Lower leg skin (tissue), 4 donors: ENCODE measurements around the gene NCKAP5. TPM values are rescaled to one million over a fixed set of nuclear protein-coding genes. Genes with fewer than 3 reads are reported as not detected.
"Not testable (repeated sequence)": the region's sequence is repeated elsewhere in the genome, so short reads cannot be mapped to it uniquely, and the experiment has no call there.

Experiments used
- DNase-seq, 2 donors: peaks; one replicate each; pipeline ENCODE4 v3.0.0-alpha.2; 2019; ENCODE audit warnings: low spot score in 2 of 2
- H3K4me3 ChIP-seq: fragments of 200-600 bp; sonication (generic); 2 replicates; pipeline ENCODE4 v1.5.1; 2017; ENCODE audit warnings: mild to moderate bottlenecking, low read depth; ENCODE audit not compliant: poor library complexity, severe bottlenecking
- POLR2A ChIP-seq, 2 donors: fragments of 450-650 bp; IDR thresholded peaks; one replicate each; pipeline ENCODE4 v1.6.1; 2016 to 2017; ENCODE audit warnings: antibody characterized with exemption in 2 of 2, mild to moderate bottlenecking in 1 of 2, moderate library complexity in 1 of 2
- WGBS, 2 donors: methylation state at CpG; one replicate each; pipeline ENCODE4 v1.1.5; 2018; 5-methylcytosine and 5-hydroxymethylcytosine counted together
- intact Hi-C: fragments of 100-400 bp; cut with DNase I; formaldehyde crosslinking; loops from one replicate; pipeline ENCODE4 v1.15.0; 2023; ENCODE audit warnings: low total_unique reads
- total RNA-seq, 4 donors: library from RNA; depleted of rRNA; stranded (reverse); fragments of >200 nt; gene quantifications; one replicate each; pipeline ENCODE4 v1.1.0, GENCODE V29; 2016
- TF ChIP-seq, protein P1 (sequence below), 3 donors: fragments of 450-650 bp; IDR thresholded peaks; one replicate each; pipeline ENCODE4 v1.5.1; 2016; ENCODE audit warnings: antibody characterized with exemption in 3 of 3, mild to moderate bottlenecking in 3 of 3, moderate library complexity in 2 of 3

The NCKAP5 gene
- total RNA-seq, 4 donors from 2014 or later, result 2.0 to 5.1 (median 3.6) TPM

DNA sequence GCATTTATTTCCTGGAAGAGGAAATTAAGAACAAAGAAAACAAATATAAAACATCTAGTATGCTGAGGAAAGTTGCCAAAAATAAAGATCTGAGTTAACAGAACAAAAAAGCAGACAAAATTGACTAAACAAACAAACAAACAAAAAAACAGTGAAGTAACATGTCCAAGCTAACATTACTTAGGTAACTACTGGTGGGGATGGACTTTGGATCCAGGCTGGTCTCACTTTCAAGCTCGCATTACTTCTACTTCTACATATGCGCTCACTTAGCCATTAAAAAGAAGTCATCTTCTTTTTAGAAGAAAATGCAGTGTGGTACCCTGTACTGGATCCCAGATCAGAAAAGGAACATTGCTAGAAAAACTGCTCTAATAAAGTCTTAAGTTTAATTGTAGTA lies 358.9 kb downstream of the NCKAP5 start:
- DNase-seq, result no peak
- H3K4me3 ChIP-seq, result no peak overlapping the region
- no peak for TF ChIP-seq POLR2A (IDR thresholded peaks at IDR 0.05)
- TF ChIP-seq, protein P1, sequence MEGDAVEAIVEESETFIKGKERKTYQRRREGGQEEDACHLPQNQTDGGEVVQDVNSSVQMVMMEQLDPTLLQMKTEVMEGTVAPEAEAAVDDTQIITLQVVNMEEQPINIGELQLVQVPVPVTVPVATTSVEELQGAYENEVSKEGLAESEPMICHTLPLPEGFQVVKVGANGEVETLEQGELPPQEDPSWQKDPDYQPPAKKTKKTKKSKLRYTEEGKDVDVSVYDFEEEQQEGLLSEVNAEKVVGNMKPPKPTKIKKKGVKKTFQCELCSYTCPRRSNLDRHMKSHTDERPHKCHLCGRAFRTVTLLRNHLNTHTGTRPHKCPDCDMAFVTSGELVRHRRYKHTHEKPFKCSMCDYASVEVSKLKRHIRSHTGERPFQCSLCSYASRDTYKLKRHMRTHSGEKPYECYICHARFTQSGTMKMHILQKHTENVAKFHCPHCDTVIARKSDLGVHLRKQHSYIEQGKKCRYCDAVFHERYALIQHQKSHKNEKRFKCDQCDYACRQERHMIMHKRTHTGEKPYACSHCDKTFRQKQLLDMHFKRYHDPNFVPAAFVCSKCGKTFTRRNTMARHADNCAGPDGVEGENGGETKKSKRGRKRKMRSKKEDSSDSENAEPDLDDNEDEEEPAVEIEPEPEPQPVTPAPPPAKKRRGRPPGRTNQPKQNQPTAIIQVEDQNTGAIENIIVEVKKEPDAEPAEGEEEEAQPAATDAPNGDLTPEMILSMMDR (IDR thresholded peaks at IDR 0.05), result no peak
- intact Hi-C loops, result no loop called here
- WGBS, 2 donors, result 96% methylated on average over 2 of the region's 2 CpGs

DNA sequence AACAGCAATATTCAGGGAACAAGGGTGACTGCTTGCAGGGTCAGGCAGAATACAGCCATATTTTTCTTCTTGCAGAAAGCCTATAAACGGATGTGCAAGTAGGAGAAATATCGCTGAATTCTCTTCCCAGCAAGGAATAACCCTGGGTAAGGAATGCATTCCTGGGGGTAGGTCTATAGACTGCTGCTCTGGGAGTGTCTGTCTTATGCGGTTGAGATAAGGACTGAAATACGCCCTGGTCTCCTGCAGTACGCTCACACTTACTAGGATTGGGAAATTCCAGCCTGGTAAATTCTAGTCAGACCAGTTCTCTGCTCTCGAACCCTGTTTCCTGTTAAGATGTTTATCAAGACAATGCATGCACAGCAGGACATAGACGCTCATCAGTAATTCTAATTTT lies 361.6 kb downstream of the NCKAP5 start:
- intact Hi-C loops, H3K4me3 ChIP-seq, DNase-seq: not testable (repeated sequence)
- WGBS, 2 donors, result 90 to 95% methylated on average over 7 of the region's 7 CpGs

DNA sequence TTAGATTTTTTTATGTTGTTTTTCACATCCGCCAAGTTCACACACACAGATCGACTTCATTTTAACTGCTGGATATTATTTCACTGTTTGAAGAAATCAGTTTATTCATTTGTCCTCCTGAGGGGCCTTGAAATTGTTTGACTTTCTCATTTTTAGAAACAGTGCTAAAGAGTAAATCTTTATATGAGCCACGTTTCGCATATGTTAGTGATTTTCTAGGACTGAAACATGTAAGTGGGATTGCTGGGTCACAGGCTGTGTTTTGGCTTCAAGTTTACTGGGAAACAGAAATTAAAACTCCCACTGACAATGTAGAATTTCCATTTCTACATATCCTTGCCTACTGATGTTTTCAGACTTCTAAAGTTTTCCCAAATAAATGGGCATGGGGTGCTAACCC lies 363.8 kb downstream of the NCKAP5 start:
- intact Hi-C loops, result no loop called here
- DNase-seq, result no peak
- 63 to 70% methylated on average over 4 of the region's 4 CpGs for WGBS, 2 donors
- TF ChIP-seq, protein P1 (IDR thresholded peaks at IDR 0.05), result no peak
- TF ChIP-seq POLR2A (IDR thresholded peaks at IDR 0.05), result no peak
- no peak overlapping the region for H3K4me3 ChIP-seq

DNA sequence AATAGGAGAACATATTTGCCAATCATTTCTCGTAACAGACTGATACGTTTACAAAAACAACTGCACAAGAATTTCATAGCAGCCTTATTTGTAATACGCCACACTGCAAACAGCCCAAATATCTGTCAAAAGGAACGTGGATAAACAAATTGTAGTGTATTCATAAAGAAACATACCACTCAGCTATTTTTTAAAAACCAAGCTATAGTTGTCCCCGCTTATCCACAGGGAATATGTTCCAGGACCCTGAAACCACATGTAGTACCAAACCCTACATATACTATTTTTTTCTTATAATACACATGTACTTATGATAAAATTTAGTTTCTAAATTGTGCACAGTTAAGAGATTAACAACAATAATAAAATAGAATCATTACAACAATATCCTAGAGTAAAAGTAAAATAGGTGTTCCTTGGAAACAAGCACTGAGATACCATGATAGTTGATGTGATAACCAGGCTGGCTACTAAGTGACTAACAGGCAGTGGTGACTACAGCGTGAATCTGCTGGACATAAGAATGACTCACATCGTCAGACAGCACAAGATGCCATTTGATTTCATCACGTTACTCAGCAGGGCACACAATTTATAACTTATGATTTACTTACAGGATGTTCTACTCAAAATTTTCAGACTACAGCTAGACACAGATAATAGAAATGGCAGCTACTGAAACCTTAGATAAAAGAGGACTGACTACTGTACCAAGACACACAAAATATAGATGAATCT lies 367.4 kb downstream of the NCKAP5 start:
- DNase-seq, result peak in 1 of 2 donors; percentile 32
- WGBS, 2 donors, result 64 to 68% methylated on average over 8 of the region's 8 CpGs
- TF ChIP-seq, protein P1 (IDR thresholded peaks at IDR 0.05), result no peak
- no peak for TF ChIP-seq POLR2A (IDR thresholded peaks at IDR 0.05)
- H3K4me3 ChIP-seq, result no peak overlapping the region
- intact Hi-C loops, result no loop called here

DNA sequence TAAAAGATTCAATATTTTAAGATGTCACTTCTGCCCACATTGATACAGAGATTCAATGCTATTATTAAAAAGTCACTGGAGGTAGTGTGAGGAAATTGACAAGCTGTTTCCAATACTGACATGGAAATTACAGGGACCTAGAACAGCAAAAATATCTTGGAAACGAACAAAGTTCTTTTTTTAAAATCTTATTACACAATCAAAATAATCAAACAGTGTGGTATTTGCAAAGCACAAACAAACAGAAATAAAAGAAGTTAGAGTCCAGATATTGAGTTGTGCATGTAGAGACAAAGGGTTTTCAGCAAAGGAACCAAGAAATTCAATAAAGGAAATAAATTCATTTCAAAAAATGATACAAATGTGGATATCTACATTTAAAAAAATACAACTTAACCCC lies 369.6 kb downstream of the NCKAP5 start:
- WGBS, 2 donors, result 24 to 41% methylated on average over 1 of the region's 1 CpG
- DNase-seq, result no peak
- H3K4me3 ChIP-seq, result no peak overlapping the region
- TF ChIP-seq POLR2A (IDR thresholded peaks at IDR 0.05), result no peak
- TF ChIP-seq, protein P1 (IDR thresholded peaks at IDR 0.05), result no peak
- intact Hi-C loops, result no loop called here

DNA sequence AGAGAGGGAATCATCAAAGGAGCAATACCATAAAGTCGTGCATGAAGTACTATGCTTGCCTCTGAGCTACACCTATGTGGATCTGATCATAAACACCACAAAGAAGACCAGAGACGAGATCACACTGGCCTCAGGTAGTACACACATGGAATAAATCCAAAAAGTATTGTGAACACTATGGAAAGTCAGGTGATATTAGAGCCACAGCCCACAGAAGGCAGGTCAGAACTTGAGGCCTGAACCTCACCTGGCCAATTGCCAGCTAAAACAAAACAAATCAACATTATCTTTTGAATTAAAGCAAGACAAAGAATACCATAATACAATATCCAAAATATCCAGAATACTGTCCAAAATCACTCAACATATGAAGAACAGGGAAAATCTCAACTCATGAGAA lies 371.1 kb downstream of the NCKAP5 start:
- intact Hi-C loops, result no loop called here
- DNase-seq, result no peak
- no peak for TF ChIP-seq POLR2A (IDR thresholded peaks at IDR 0.05)
- TF ChIP-seq, protein P1 (IDR thresholded peaks at IDR 0.05), result no peak
- WGBS, 2 donors, result 43 to 53% methylated on average over 2 of the region's 2 CpGs
- H3K4me3 ChIP-seq, result no peak overlapping the region
